KOPT-K1 (cell line): Measurements from ENCODE around the gene FAM168A.

ENCODE experiments used
- H3K27ac ChIP-seq: fragments of 200-600 bp; sonication (generic); 2 replicates; pipeline ENCODE4 v1.5.1; 2016; ENCODE audit warnings: antibody characterized with exemption, mild to moderate bottlenecking, low read depth, low read length; ENCODE audit not compliant: poor library complexity, severe bottlenecking
- H3K36me3 ChIP-seq: fragments of 200-600 bp; sonication (generic); 2 replicates; pipeline ENCODE4 v1.5.1; 2017; ENCODE audit warnings: antibody characterized with exemption, mild to moderate bottlenecking, low read length, moderate library complexity; ENCODE audit not compliant: insufficient read depth
- H3K9me3 ChIP-seq: fragments of 200-600 bp; sonication (generic); 2 replicates; pipeline ENCODE4 v1.5.1; 2017; ENCODE audit warnings: antibody characterized with exemption, low read length, mild to moderate bottlenecking; ENCODE audit not compliant: insufficient read depth, poor library complexity, severe bottlenecking

Gene FAM168A

GRCh38 chr11:73399159-73399590 lies 198.7 kb downstream of the FAM168A start:
- Histone ChIP-seq H3K36me3 (peaks cover 56% of the 10 kb centered on the region), H3K9me3 (no peaks in the 10 kb centered on the region), H3K27ac (no peak overlapping the region)

GRCh38 chr11:73398721-73399120 lies 199.2 kb downstream of the FAM168A start:
- peaks cover 57% of the 10 kb centered on the region for H3K36me3 ChIP-seq
- H3K27ac ChIP-seq: no peak overlapping the region
- H3K9me3 ChIP-seq: no peaks in the 10 kb centered on the region

- Histone ChIP-seq H3K27ac (no peak overlapping the region), H3K9me3 (no peaks in the 10 kb centered on the region), H3K36me3 (peaks cover 60% of the 10 kb centered on the region)
Measured at GRCh38 chr11:73398132-73398526, 199.8 kb downstream of the FAM168A start.

GRCh38 chr11:73397468-73398131 lies 200.3 kb downstream of the FAM168A start:
- no peaks in the 10 kb centered on the region for H3K9me3 ChIP-seq

GRCh38 chr11:73396985-73397384 lies 200.9 kb downstream of the FAM168A start:
- no peak overlapping the region for H3K27ac ChIP-seq
- H3K9me3 ChIP-seq: no peaks in the 10 kb centered on the region
- peaks cover 71% of the 10 kb centered on the region for H3K36me3 ChIP-seq

More at GRCh38 chr11:73397468-73398131, 200.3 kb downstream of the FAM168A start:
- H3K36me3 ChIP-seq: peaks cover 65% of the 10 kb centered on the region
- H3K27ac ChIP-seq: no peak overlapping the region

GRCh38 chr11:73396251-73396930 lies 201.5 kb downstream of the FAM168A start:
- no peaks in the 10 kb centered on the region for H3K9me3 ChIP-seq
- no peak overlapping the region for H3K27ac ChIP-seq
- H3K36me3 ChIP-seq: peaks cover 72% of the 10 kb centered on the region

- Histone ChIP-seq H3K36me3 (peaks cover 70% of the 10 kb centered on the region), H3K9me3 (no peaks in the 10 kb centered on the region), H3K27ac (no peak overlapping the region)
Measured at GRCh38 chr11:73395297-73396208, 202.4 kb downstream of the FAM168A start.

GRCh38 chr11:73394416-73395296 lies 203.3 kb downstream of the FAM168A start:
- no peaks in the 10 kb centered on the region for H3K9me3 ChIP-seq
- peaks cover 70% of the 10 kb centered on the region for H3K36me3 ChIP-seq
- H3K27ac ChIP-seq: no peak overlapping the region

GRCh38 chr11:73393479-73394415 lies 204.2 kb downstream of the FAM168A start:
- no peaks in the 10 kb centered on the region for H3K9me3 ChIP-seq
- no peak overlapping the region for H3K27ac ChIP-seq
- H3K36me3 ChIP-seq: peaks cover 69% of the 10 kb centered on the region

GRCh38 chr11:73393011-73393380 lies 204.9 kb downstream of the FAM168A start:
- Histone ChIP-seq H3K27ac (no peak overlapping the region), H3K9me3 (no peaks in the 10 kb centered on the region), H3K36me3 (peaks cover 62% of the 10 kb centered on the region)

GRCh38 chr11:73392108-73393010 lies 205.6 kb downstream of the FAM168A start:
- H3K27ac ChIP-seq: no peak overlapping the region
- H3K9me3 ChIP-seq: no peaks in the 10 kb centered on the region
- H3K36me3 ChIP-seq: peaks cover 57% of the 10 kb centered on the region

- H3K27ac ChIP-seq: no peak overlapping the region
- H3K9me3 ChIP-seq: no peaks in the 10 kb centered on the region
- peaks cover 50% of the 10 kb centered on the region for H3K36me3 ChIP-seq
Measured at GRCh38 chr11:73391665-73392064, 206.2 kb downstream of the FAM168A start.
